Activated T-cell treated with anti-CD3 and anti-CD28 coated beads for 4 hours (primary cell): ENCODE measurements around the gene WWC2.

Source experiments
- DNase-seq: peaks from one replicate; pipeline ENCODE4 v3.0.0-alpha.2; 2020

Gene WWC2

DNA sequence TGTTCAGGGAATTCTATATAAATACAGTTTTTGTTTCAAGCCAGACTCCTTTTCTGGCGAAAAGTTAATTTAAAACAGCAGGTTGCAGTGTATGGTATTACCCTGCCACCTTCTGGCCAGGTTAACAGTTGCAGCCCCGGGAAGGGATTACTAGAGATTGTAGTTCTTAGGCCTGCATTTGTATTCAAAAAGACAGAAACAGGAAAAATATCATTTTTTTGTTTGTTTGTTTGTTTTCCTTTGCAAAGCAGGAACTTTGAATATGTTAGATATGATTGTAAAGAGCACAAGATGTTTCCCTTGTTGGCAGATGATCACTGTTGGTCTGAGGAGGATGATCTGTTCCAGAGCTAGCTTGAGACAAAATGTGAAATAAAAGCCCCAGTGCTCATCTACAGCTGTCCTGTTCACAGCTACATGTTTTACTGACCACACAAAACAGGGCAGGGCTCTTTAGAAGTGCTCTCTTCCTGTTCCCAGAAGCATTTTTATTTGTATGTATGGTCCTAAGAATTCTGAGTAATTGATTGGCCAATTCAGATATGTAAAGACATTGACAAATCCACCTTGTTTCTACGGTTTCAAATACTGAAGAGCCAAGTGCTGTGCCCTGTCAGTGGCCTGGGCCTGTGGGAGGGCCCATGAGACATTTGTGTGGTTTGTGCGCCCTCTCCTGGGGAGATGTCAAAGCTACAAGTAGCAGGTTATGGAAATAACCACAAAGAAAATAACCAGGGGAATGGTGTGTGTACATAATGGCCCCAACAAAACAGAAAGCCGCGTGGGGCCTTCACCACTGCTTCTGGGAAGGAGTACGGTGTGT is 163.1 kb downstream of the WWC2 start:
- peak; percentile 53 for DNase-seq

DNA sequence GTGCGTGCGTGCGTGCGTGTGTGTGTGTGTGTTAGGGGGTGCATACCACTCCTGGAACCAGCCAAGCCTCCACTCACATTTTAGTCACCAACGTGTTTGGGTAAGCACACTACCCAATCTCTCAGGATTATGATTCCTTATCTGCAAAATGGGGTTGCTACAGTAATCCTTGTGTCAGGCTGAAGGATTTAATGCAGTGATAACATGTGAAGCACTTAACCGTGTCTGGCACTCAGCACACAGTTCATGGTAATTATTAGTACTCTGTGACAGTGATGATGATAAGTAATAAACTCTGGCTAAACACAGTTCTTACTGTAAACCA is 163.7 kb downstream of the WWC2 start:
- no peak for DNase-seq

DNA sequence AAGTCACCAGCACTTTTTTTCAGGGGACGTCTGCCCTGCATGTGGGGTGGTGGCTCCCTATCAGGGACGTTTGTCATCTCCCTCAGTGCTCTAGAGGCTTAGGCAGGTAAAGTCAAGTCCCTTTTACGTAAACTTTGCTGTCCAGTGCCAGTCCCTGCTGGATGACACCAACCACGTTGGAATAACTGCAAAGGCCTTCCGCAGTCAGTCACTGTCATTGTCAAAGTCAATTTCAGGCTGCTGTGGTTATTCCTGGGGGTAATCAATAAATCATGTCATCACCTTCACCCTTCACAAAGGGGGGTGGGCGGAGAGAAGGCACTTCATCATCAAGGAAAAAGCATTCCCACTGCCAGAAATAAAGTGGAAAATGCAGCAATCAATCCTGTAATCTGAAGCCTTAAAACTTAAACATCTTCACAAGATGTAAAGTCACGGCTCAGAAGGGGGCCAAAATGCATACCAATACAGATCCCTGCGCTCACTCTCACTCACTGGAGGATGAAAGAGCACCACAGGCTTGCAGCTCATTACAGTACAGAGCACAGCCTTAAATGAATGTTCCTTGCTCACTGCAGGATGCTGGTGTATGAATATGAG is 164.8 kb downstream of the WWC2 start:
- DNase-seq: no peak

DNA sequence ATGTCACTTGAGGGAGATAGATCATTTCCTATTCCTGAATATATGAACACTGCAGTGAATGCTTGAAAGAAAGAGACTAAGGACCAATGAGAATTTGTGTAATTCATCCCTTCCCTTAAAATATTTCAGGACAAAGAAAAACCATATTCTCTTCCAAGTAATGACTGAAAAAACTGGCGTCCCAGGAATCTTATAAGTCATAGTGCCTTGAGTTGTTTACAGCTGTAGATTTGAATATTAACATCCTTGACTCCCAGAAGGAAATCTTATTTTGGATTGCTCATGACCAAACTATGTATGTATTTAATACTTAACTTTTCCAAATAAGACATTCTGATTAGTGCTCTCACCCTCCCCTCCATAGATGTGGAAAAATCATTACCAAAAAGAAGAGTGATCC is 165.6 kb downstream of the WWC2 start:
- no peak for DNase-seq

DNA sequence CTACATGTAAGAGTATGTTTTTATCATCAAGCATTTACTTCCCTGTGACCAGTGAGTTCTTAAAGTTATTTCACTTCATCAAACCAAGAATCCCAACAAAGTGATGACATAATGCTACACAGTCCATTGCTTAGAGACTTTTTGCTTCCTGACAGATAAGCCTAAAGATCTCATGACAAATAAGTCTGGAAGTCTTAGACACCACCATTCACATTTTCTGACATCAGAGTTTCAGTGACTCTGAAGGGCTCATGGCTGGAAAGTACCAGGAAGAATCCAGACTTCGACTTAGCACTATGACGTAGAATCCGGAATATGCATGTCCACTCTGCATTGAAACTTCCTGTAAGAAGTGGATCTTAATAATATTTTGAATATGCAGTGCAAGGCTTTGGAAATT is 167.3 kb downstream of the WWC2 start:
- DNase-seq: no peak

DNA sequence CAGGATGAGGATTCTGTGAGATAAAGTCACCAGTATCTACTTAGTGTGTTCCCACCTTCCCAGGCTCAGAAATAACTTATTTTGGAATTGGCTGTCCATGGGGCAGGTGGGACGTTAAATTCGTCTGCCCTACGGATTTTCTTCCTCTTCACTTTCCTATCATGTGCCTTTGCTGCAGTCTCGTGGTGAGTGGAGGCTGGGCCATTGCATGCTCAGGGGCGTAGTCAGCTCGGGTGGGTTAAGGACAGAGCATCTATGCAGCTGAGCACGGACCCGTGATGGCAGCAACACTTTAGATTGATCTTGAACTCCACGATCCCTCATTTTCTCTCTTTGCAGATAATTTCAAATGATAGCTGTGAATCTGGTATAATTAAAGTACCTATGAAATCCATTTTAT is 169.5 kb downstream of the WWC2 start:
- DNase-seq: no peak

DNA sequence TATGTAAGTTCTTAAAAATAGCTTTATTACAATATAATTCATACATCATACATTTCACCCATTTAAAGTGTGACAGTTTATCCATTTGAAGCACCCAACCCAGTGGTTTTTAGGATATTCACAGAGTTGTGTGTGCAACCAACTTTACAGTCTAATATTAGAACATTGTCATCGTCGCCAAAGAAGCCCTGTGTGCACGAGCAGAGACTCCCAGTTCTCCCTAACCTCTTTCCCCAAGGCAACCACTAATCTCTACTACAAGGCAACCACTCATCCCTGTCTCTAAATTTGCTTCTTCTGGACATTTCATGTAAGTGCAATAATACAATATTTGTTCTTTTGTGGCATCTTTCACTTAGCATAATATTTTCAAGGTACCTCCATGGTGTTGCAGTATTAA is 173.3 kb downstream of the WWC2 start:
- DNase-seq: no peak

DNA sequence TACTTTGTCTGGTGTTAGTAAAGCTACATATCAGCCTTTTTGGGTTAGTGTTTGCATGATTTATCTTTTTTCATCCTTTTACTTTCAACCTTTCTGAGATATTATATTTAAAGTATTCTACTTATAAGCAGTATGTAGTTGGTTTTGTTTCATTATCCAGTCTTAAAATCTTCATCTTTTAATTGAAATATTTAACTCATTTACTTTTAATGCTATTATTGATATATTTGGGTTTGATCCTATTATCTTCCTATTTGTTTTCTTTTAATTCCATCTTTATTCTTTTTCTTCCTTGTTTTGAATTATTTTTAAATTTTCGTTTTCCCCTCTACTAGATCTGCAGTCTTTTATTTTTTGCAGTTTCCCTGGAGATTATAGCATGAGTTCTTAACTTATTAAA is 177.0 kb downstream of the WWC2 start:
- DNase-seq: no peak

DNA sequence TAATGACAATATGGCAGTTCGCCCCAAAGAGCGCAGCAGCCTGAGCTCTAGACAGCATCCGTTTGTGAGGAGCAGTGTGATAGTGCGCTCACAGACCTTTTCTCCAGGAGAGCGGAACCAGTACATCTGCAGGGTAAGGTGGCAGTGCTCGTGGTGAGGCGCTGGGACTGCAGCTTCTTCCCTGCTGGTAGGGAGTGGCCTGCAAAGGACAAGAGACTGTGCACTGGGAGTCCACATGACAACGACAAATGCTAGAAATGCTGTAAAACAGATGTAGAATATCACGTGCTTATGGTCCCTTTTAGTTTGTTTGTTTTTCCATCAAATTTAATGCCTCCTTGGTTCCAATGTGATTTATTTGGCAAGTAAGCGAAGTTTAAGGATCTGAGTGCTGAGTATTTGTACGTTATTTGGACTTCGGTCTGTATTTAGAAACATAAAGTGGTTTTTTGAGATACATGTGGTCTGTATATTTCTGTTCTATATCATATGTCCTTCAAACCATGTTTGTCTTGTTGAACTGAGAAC is 185.3 kb downstream of the WWC2 start:
- DNase-seq: no peak

DNA sequence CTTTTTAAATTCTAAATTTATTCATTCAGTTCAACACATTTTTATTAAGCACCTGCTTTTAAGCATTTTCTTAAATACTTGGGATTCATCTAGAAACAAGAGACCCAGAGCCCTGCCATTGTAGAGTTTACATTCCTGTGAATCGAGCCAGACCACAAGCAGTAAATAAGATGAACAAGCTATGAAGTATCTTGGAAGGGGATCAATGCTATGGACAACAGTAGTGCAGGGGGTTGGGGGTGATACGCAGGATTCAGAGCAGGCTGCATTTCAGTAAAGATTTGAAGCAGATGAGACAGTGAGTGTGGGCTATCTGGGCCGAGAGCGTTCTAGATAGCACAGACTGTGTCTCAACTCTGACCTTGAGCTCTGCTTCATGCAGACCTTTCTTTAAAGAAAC is 185.9 kb downstream of the WWC2 start:
- no peak for DNase-seq

DNA sequence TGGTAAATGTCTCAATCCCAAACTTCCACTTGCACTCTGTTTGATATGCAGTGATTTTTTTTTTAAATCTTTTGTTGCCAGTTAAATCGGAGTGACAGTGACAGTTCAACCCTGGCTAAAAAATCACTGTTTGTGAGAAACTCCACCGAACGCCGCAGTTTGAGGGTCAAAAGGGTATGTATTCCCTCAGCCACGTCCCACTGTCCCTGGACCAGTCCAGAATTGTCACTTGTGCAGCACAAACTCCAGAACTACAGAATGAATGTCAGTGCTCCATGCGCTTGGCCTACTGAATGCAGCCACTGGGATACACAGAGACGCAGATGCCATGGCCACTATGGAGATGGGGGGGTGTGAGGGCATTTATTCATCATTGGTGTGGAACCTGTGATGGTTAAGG is 186.8 kb downstream of the WWC2 start:
- no peak for DNase-seq

DNA sequence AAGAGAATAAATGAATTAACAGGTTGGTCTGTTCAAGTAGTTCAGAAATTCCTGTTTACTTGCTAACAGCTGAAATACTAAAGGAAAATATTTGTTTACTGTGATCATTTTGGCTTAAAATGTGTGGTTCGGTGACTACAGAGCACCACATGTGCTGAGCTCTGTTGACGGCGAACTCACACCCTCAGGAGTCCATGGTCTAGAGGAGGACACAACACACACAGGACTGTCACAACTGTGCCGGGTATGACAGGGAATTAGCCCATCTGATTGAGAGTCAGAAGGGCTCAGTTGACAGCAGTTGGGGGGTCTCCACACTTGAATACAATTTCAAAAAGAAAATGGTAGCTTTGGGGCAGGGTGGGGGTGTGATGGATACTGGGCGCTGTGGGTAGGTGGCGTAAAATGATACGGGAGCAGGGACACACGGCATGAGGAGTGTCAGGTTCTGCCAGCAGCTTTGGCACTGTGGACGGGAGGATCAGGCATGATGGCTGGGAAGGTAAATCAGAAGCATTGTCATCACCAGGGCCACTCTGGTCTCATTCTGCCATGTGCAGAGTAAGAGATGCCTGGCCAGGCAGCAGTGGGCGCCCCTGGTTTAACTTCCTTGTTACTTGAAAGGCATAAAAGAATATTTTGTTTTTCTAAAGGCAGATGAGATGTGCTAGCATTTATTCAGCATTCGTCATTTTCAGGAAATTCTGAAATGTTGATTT is 187.7 kb downstream of the WWC2 start:
- no peak for DNase-seq

DNA sequence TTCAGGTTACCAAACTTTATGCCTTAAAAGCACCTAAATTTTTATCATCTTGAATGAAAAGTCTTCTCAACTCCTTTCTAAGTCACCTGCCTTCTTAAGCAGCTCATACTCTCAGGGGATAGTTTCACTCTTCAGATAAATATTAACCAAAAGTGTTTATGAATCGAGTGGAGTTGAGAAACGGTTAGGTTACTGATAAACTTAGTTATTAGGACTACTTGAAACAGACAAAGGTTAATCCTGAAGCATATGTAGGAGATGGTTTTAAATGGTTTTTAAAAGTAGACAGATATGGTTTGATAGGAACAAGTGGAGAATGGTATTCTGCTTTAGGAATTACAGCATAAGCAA is 188.2 kb downstream of the WWC2 start:
- no peak for DNase-seq

DNA sequence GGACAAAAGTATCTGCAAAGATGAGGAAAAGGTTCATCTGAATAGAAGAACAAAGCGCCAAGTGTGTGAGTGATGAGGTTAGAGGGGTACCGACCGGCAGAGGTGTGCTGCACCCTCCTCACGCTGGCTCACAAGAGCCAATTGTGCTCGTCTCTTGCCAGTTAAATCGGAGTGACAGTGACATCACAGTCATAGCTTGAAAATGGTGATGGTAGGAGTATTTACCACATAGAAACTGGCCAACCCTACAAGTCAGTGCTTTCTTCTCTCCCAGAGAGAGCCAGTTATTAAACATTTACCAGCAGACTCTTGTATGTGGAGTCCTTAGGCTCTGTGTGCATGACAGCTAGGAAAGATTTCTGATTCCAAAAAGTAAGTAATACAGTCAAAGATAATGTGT is 188.6 kb downstream of the WWC2 start:
- DNase-seq: no peak

DNA sequence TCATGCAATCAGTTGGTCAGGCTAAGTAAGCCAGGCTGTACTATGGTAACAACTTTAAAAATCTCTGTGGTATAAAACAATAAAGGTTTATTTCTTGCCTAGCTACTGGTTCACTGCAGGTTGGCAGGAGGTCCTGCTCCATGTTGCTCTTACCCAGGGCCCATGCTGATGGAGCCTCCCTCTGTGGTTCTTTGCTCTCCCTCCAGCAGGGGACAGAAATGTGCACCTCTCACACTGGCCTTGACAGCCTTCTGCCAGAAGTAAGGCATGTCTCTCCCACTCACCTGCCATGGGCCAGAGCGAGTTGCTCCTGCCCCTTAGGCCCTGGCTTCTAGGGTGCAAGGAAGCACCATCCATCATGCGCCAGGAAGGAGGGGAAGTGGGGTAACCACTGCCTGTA is 189.9 kb downstream of the WWC2 start:
- no peak for DNase-seq

DNA sequence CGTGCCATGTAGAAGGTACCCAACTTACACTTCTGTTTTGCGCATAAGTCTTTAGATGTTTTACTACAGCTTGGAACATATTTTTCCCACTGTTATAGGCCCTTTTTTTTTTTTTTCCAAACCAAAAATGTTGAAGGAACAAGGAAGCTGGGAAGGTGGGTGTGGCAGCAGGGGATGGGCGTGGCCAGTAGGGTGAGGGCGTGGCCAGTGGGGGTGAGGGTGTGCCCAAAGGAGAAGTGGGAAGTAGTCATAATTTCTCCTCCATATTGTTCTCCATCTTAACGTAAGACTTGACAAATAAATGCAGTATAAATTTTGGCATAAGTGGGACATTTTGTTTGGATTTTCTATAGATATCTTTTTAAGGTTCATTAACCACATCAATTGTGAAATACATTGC is 190.6 kb downstream of the WWC2 start:
- DNase-seq: no peak

DNA sequence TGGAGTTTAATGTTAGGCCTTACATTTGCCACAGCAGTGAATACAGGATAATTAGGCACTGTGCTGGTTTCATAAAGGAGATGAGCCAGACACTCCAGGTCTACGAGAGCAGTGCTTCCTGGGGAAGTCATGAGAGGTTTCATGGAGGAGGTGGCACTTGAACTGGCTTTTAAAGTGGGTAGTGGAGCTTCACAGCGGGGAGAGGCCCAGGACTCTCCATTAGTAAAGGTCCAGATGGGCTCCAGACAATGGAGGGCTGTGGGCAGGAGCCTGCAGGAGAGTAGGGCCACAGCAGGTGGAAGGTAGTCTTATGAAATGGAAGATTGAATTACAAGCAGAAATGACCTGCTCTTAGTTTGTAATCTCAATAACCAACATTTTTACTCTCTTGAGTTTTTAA is 192.0 kb downstream of the WWC2 start:
- no peak for DNase-seq

DNA sequence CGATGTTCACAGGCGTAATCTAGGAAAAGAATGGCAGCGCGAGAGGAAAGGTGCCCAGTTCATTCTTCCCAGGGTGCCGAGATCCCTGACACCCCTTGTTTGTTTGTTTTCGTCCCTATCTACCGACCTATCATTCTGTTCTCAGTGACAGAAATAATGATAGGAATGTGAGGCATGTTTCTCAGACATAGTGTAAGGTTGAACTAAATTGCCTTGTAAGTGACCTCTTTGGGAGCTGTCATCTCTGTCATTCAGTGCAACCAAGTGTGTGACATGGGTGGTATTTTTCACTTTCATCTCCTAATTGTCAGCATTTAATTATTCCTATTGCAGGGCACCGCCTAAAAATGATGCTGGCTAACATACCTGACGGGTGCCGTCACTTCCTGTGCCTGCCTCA is 196.7 kb downstream of the WWC2 start:
- DNase-seq: no peak

DNA sequence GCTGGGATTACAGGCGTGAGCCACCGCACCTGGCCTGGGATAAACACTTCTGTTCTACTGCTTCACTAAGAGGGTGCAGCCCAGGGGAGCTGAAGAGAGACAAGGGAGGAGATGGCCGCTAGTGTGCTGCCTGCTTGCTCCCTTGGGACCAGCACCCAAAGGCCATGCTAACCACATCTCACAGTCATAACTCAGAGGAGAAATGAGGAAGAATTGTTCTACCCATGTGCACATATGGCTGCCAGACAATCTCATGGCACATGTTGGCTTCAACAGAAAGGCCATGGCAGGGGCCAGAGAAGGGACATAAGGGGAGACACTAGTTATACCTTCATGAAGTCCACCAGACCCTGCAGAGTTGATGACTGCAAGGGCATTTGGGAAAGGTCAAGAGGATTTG is 198.6 kb downstream of the WWC2 start:
- DNase-seq: no peak

DNA sequence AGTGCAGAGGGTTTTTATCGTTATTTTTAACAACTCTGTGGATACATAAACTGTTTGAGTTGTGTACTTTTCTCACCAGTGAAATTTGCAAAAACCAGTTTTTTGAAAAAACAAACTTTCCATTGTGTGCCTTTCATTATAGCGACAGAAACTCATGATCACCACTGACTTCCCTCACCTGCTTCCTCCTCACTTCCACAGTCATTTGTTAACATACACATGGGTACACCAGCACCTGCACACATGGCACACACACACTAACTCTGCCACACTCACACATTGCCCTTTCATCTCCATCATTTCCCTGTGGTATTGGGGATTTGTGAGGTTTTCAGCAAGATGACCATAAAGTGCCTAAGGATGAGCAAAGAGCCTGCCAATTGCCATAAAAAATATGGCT is 200.4 kb downstream of the WWC2 start:
- no peak for DNase-seq

DNA sequence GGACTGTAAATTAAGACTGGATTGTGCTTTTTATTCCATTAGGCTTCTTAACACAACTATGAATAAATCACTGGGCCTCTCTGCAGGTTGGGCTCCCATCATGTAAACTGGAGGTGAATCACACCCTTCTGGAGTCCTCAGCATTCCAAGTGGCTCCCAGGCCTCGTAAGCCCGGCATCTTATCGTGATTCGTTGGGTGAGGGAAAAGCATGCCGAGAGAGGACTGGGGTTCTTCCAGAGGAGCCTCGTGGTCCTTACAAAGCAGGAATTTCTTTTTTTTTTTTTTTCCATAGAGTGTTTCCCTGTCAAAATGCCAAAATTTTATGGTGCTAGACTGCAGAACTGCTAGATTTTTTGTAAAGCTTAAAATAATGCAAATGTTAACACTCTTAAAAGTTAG is 201.0 kb downstream of the WWC2 start:
- no peak for DNase-seq

DNA sequence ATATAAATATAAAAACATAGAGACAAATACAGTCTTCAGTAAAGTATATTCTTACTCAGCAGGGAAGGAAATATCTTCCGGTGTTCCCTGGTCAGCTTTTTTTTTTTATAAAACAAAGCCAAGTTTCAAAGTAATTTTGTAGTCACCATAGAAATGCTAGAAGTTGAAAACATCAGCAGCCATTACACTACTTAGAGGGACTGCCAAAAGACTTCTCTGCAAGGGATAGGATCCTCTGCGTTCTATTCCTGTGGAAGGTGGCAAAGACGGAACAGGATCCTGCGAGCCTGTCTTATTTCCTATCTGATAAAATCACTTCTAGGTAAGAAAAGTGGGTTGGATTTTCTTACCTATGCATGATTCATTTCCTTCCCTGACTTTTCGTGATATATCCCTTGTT is 201.6 kb downstream of the WWC2 start:
- no peak for DNase-seq

DNA sequence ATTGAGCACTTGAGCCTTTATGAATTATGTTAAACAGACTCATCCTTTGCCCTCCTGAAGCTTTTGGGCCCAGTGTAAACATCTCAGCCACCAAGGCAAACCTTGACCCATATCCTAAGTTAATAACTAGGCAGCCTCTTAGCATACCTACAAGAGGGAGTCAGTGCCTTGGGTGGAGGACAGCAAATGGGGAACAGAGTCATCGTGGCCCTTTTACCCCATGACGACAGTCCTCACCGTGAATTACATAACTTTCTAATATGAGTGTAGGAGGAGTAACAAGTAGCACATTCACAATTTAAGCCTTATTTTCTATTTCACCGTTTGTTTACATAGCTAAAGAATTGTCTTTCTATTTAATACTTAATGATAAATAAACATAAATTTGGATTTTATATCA is 204.2 kb downstream of the WWC2 start:
- no peak for DNase-seq

DNA sequence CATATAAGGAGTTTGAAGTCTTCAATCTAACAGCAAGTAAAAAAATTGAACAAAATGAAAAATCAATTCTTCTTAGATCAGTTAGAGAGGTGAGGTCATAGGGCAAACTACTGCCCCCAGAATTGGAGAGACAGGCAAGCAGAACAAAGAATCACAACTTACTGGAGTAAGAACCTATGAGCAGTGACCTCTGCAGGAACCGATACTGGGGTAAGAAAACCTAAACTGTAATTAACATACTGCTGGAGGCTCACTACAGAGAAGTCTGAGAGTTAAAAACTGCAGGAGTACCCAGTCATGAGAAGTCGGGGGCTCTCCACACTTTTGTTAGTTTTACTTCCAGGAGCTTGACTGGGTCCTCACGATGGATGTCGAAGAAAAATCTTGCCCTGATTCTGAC is 205.0 kb downstream of the WWC2 start:
- DNase-seq: no peak
